ENCODE results near the gene ROR1. TPM values are rescaled to one million over a fixed set of nuclear protein-coding genes. Genes with fewer than 3 reads are reported as not detected.

ROR1 gene
- total and polyA plus RNA-seq, 2 donors (not counting 3 experiments of a cell fraction or from before 2014, with no cell fraction given), result 2.6 to 3.5 TPM

GRCh38 chr1:63870152-63870551 lies 96.3 kb downstream of the ROR1 start:
- FAIRE-seq, result no peak
- DNase-seq (ENCODE audit: low read depth, low spot score), result no peak
- no peaks in the 10 kb centered on the region for H3K79me2 ChIP-seq (ENCODE audit: control insufficient read depth, insufficient read depth, low read length)
- POLR2A ChIA-PET, result no interaction called here
- H3K4me1 ChIP-seq (ENCODE audit: control insufficient read depth, extremely low read depth, insufficient read depth, low read length), result no peaks in the 10 kb centered on the region
- no peak overlapping the region for H3K27ac ChIP-seq (ENCODE audit: insufficient read depth, low read depth, low read length)
- no peak overlapping the region for H2AFZ ChIP-seq (ENCODE audit: low read depth, low read length)
- no peaks in the 10 kb centered on the region for H3K36me3 ChIP-seq (ENCODE audit: control insufficient read depth in 2 of 2, extremely low read depth in 1 of 2, insufficient read depth in 2 of 2, low read length in 2 of 2)
- no peak overlapping the region for H3K4me2 ChIP-seq (ENCODE audit: insufficient read depth, low read length)
- no peak for TF ChIP-seq CTCF (IDR thresholded peaks at IDR 0.05; ENCODE audit: extremely low read depth in 1 of 2, insufficient read depth in 1 of 2, low read depth in 1 of 2, low read length in 2 of 2)
- no peak for TF ChIP-seq MYC (IDR thresholded peaks at IDR 0.05; ENCODE audit: low read depth, low read length)
- BruUV-seq (replicated peaks), result no TSS peak
- no peak overlapping the region for H3K4me3 ChIP-seq (replicated peaks in 1 of 3; ENCODE audit: insufficient read depth in 1 of 3, low read depth in 1 of 3, low read length in 3 of 3)
- intact Hi-C loops (cut with micrococcal nuclease), result no loop called here
- CTCF ChIA-PET, result interaction anchor here (1.5 to 1.6 kb wide), 3 partner anchors 16 to 33 kb away, joined by 3 to 4 read pairs (median 3); no protein-coding TSS in a partner anchor
- no peak overlapping the region for H3K9ac ChIP-seq (replicated peaks; ENCODE audit: extremely low read depth, insufficient read depth, low read length)
- no peaks in the 10 kb centered on the region for H4K20me1 ChIP-seq (replicated peaks; ENCODE audit: control insufficient read depth, extremely low read depth, insufficient read depth, low read length)
- no peaks in the 10 kb centered on the region for H3K27me3 ChIP-seq (ENCODE audit: control insufficient read depth in 2 of 2, insufficient read depth in 2 of 2, low read length in 2 of 2)
- no peaks in the 10 kb centered on the region for H3K9me3 ChIP-seq (replicated peaks; ENCODE audit: control insufficient read depth, insufficient read depth, low read length)
- no peaks in the 10 kb centered on the region for H3K9me1 ChIP-seq (replicated peaks; ENCODE audit: control insufficient read depth, extremely low read depth, insufficient read depth, low read length)
- dilution Hi-C loops (cut with MboI; ENCODE audit: extremely low pct_ligation_motif_present, low sequenced_read_pairs), result no loop called here

GRCh38 chr1:63871463-63871862 lies 97.6 kb downstream of the ROR1 start:
- H3K4me3 ChIP-seq (replicated peaks in 1 of 3; ENCODE audit: insufficient read depth in 1 of 3, low read depth in 1 of 3, low read length in 3 of 3), result no peak overlapping the region
- no peaks in the 10 kb centered on the region for H3K36me3 ChIP-seq (ENCODE audit: control insufficient read depth in 2 of 2, extremely low read depth in 1 of 2, insufficient read depth in 2 of 2, low read length in 2 of 2)
- no peaks in the 10 kb centered on the region for H3K79me2 ChIP-seq (ENCODE audit: control insufficient read depth, insufficient read depth, low read length)
- dilution Hi-C loops (cut with MboI; ENCODE audit: extremely low pct_ligation_motif_present, low sequenced_read_pairs), result no loop called here
- H4K20me1 ChIP-seq (replicated peaks; ENCODE audit: control insufficient read depth, extremely low read depth, insufficient read depth, low read length), result no peaks in the 10 kb centered on the region
- no peaks in the 10 kb centered on the region for H3K27me3 ChIP-seq (ENCODE audit: control insufficient read depth in 2 of 2, insufficient read depth in 2 of 2, low read length in 2 of 2)
- ChIA-PET POLR2A (no interaction called here), CTCF (interaction anchor here (0.9 to 1.4 kb wide), 4 partner anchors 8 to 266 kb away, joined by 3 to 4 read pairs (median 4); no protein-coding TSS in a partner anchor)
- TF ChIP-seq FOS (IDR thresholded peaks at IDR 0.05; ENCODE audit: borderline replicate concordance, insufficient read depth, low read length) (no peak), EZH2 (IDR thresholded peaks at IDR 0.05; ENCODE audit: borderline replicate concordance, low read depth, low read length, severe bottlenecking) (no peak), MAX (IDR thresholded peaks at IDR 0.05; ENCODE audit: insufficient read depth, insufficient read length) (no peak), GATA2 (IDR thresholded peaks at IDR 0.05; ENCODE audit: insufficient read depth, insufficient read length, low read depth, low read length) (no peak), JUN (IDR thresholded peaks at IDR 0.05; ENCODE audit: borderline replicate concordance, insufficient read depth, insufficient read length, low read depth) (no peak), CTCF (IDR thresholded peaks at IDR 0.05; ENCODE audit: extremely low read depth in 1 of 2, insufficient read depth in 1 of 2, low read depth in 1 of 2, low read length in 2 of 2) (no peak), POLR2AphosphoS5 (IDR thresholded peaks at IDR 0.05; ENCODE audit: insufficient read depth, low read depth, low read length) (no peak), POLR2A (IDR thresholded peaks at IDR 0.05; ENCODE audit: low read depth, low read length) (no peak), MYC (IDR thresholded peaks at IDR 0.05; ENCODE audit: low read depth, low read length) (no peak)
- no peaks in the 10 kb centered on the region for H3K9me3 ChIP-seq (replicated peaks; ENCODE audit: control insufficient read depth, insufficient read depth, low read length)
- FAIRE-seq, result no peak
- H3K4me1 ChIP-seq (ENCODE audit: control insufficient read depth, extremely low read depth, insufficient read depth, low read length), result no peaks in the 10 kb centered on the region
- no peak for DNase-seq (ENCODE audit: low read depth, low spot score)
- H3K27ac ChIP-seq (ENCODE audit: insufficient read depth, low read depth, low read length), result no peak overlapping the region
- no peak overlapping the region for H2AFZ ChIP-seq (ENCODE audit: low read depth, low read length)
- BruUV-seq (replicated peaks), result no TSS peak
- no peak overlapping the region for H3K4me2 ChIP-seq (ENCODE audit: insufficient read depth, low read length)
- no peaks in the 10 kb centered on the region for H3K9me1 ChIP-seq (replicated peaks; ENCODE audit: control insufficient read depth, extremely low read depth, insufficient read depth, low read length)
- H3K9ac ChIP-seq (replicated peaks; ENCODE audit: extremely low read depth, insufficient read depth, low read length), result no peak overlapping the region
- intact Hi-C loops (cut with micrococcal nuclease), result no loop called here

All from endothelial cell of umbilical vein (primary cell).